Fibroblast of skin of right quadriceps (primary cell): Measurements from ENCODE around the gene NXF1.
"Not testable (repeated sequence)": the region's sequence is repeated elsewhere in the genome, so short reads cannot be mapped to it uniquely, and the experiment has no call there.

Source experiments
- DNase-seq: peaks from one replicate; pipeline ENCODE4 v3.0.0-alpha.2; 2013

Gene NXF1

DNA sequence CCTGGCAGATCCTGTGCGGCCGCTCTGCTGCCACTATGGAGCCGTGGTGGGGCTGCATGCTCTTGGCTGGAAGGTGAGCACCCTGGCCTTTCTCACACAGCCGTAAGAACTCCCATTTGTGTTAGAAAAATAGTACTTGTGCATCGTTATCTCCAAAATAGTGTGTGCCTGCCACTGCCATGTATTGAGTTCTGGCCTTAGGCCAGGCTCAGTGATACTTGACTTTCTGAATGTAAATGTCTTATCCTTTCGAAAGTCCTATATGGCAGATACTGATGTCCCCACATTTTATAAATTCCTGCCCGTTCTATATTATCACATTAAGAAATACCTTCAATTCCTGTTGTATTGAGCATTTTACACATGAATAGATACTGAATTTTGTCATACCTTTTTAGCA, 22.5 kb downstream of the NXF1 start:
- no peak for DNase-seq

- DNase-seq = no peak
Observed at GRCh38 chr11:62778441-62778840, 26.8 kb downstream of the NXF1 start.

DNA sequence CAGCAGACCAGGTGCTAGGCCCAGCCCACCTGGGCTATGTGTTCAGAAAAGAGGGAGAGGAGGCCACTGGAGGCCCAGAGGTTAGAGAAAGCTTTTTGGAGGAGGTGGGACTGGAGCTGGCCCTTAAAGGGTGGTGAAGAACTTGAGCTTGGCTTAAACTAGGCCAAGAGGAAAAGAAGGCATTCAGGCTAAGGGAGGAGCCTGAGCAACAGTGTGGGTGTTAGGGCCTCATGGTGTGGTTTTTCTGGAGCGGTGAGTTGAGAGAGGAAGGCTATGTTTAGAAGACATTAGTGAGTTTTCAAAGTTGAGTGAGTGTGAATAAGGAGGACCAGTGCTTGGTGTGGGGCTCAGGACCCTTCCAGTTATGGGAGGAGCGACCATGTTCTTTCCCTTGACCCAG, 27.9 kb downstream of the NXF1 start:
- DNase-seq = no peak

- DNase-seq = no peak
Observed at GRCh38 chr11:62775646-62776045, 29.6 kb downstream of the NXF1 start.

DNA sequence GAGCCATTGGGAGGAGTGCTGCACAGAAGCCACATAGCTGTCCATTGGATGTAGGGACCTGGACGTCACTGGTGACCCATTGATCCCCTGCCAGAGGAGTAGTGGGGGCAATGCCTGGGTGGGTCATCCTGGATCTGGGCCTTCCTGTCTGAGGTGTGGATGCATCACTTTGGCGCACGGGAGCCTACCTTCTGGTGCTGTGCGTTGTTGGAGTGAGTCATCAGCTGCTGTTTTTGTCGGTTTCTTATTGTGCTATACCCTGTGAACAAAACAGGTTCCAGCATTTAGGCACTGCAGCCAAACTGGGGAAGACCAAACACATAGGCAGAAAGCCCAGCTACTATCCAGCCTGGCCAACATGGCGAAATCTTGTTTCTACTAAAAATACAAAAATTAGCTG, 30.8 kb downstream of the NXF1 start:
- no peak for DNase-seq

- peak; percentile 97 for DNase-seq
Observed at GRCh38 chr11:62771144-62772021, 33.9 kb downstream of the NXF1 start, which contains the start of gene TAF6L. TSS of gene TAF6L (plus strand) at chr11:62771396. CDS start at chr11:62775784, 4,388 bp downstream.

GRCh38 chr11:62770778-62771143, 34.5 kb downstream of the NXF1 start:
- no peak for DNase-seq

GRCh38 chr11:62760867-62761227, 44.4 kb downstream of the NXF1 start:
- DNase-seq = not testable (repeated sequence)

- no peak for DNase-seq
Observed at GRCh38 chr11:62757846-62758788, 47.1 kb downstream of the NXF1 start.

GRCh38 chr11:62755086-62755615, 50.1 kb downstream of the NXF1 start:
- no peak for DNase-seq

GRCh38 chr11:62753736-62754603, 51.3 kb downstream of the NXF1 start, which contains the start of gene ZBTB3:
TSS of gene ZBTB3 (minus strand) at chr11:62754160. CDS start at chr11:62753664, 496 bp downstream.
- peak; percentile 99 for DNase-seq

- DNase-seq = no peak
Observed at GRCh38 chr11:62752994-62753735, 52.1 kb downstream of the NXF1 start.

- no peak for DNase-seq
Observed at GRCh38 chr11:62752177-62752785, 53.0 kb downstream of the NXF1 start.

DNA sequence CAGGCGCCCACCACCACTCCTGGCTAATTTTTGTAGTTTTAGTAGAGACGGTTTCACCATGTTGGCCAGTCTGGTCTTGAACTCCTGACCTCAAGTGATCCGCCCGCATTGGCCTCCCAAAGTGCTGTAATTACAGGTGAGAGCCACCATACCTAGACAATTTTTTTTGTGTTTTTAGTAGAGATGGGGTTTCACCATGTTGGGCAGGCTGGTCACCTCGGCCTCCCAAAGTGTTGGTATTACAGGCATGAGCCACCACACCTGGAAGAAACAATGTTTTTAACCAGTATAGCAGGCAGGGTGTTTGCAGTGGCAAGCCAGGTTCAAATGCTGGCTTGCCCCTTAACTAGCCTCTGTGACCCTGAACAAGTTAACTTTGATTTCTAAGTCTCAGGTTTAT, 55.3 kb downstream of the NXF1 start:
- DNase-seq = not testable (repeated sequence)

GRCh38 chr11:62747475-62748160, 57.6 kb downstream of the NXF1 start:
- no peak for DNase-seq
